Loucy (cell line): ENCODE results near the gene NET1.

Source experiments
- EZH2phosphoT487 ChIP-seq: fragments of 200-600 bp; IDR thresholded peaks from 2 replicates; pipeline ENCODE4 v1.6.1; 2018; ENCODE audit warnings: antibody characterized with exemption, mild to moderate bottlenecking, moderate library complexity, borderline replicate concordance
- TF ChIP-seq, protein P1 (sequence below): fragments of 200-600 bp; sonication (generic); conservative IDR thresholded peaks from 2 replicates; pipeline ENCODE4 v1.5.1; 2014; ENCODE audit warnings: mild to moderate bottlenecking, antibody characterized with exemption, low read length

DNA sequence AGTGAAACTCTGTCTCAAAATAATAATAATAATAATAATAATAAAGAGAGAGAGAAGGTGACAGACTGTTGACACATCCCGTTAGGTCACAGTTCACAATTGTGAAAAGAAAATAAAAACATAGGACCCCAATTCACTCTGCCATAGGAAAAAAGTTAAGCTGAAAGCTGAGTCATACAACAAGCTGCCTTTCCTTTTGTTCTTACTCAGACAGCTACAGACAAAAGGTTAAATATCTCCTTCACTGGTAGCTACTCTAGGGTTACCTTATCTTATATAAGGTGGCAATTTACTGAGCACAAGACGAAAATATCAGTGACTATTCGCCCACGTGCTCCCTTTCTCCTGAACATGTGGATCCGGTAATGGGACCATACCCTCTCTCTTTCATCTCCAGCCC is 25.2 kb upstream of the NET1 start:
- TF ChIP-seq, protein P1, sequence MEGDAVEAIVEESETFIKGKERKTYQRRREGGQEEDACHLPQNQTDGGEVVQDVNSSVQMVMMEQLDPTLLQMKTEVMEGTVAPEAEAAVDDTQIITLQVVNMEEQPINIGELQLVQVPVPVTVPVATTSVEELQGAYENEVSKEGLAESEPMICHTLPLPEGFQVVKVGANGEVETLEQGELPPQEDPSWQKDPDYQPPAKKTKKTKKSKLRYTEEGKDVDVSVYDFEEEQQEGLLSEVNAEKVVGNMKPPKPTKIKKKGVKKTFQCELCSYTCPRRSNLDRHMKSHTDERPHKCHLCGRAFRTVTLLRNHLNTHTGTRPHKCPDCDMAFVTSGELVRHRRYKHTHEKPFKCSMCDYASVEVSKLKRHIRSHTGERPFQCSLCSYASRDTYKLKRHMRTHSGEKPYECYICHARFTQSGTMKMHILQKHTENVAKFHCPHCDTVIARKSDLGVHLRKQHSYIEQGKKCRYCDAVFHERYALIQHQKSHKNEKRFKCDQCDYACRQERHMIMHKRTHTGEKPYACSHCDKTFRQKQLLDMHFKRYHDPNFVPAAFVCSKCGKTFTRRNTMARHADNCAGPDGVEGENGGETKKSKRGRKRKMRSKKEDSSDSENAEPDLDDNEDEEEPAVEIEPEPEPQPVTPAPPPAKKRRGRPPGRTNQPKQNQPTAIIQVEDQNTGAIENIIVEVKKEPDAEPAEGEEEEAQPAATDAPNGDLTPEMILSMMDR, result no peak
- no peak for TF ChIP-seq EZH2phosphoT487
